Stimulated activated CD4-positive, alpha-beta T cell treated with anti-CD3 and anti-CD28 coated beads, TNF-alpha, amount 100 ng/mL, for 24 hours (primary cell): ENCODE measurements around the gene ORMDL3.
A peak's percentile ranks its signal among the peaks of the same experiment; 100 is the strongest.

Experiments used
- DNase-seq, 3 experiments: peaks; one replicate each; pipeline ENCODE4 v3.0.0-alpha.2; 2020; ENCODE audit warnings: low read depth in 3 of 3

ORMDL3 gene, protein sequence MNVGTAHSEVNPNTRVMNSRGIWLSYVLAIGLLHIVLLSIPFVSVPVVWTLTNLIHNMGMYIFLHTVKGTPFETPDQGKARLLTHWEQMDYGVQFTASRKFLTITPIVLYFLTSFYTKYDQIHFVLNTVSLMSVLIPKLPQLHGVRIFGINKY

GRCh38 chr17:39927101-39927928 is at the start of gene ORMDL3, which contains the start of gene LRRC3C:
TSS of gene ORMDL3 (minus strand) at chr17:39927601. CDS start at chr17:39924203, 3,398 bp downstream.
TSS of gene LRRC3C (plus strand) at chr17:39927732. CDS start at chr17:39941524, 13,792 bp downstream.
- DNase-seq, result peak; percentile 82 to 91 (median 89)

DNA sequence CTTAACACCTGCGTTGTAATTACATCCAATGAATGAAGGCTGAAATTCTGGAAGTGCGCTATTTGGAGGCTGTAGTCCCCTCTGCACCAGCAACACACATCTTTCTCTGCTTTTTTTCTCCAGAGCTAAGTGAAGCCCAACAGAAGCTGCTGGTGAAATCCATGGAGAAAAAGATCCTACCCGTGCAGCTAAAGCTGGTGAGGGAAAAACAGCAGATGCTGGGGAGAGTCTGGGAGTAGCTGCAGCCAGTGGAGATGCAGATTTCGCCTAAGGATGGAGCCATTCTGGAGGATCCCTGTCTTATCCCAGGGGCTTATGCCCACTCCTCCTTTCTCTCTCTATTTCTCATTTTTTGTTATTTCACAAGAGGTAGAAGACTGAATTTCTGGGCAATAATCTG is 48.4 kb upstream of the ORMDL3 start:
- DNase-seq, result no peak

- no peak for DNase-seq
Observed at GRCh38 chr17:39974433-39974832, 47.0 kb upstream of the ORMDL3 start.

DNA sequence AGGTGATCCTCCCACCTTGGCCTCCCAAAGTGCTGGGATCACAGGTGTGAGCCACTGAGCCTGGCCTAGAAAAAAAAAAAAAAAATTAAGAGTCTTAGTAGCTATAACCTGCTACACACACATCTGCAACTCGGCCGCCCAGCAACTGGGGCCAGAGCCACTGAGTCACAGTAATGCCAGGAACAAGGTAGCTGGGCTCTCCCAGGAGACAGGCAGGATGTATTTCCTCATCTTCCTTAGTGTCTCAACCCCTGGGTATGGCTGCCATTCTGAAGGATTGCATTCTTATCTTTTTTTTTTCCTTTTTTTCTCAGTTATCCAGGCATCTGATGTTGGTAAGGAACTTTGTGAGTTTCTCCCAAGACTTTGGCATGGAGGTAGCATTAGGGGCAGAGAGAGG is 46.1 kb upstream of the ORMDL3 start:
- DNase-seq, result no peak

DNA sequence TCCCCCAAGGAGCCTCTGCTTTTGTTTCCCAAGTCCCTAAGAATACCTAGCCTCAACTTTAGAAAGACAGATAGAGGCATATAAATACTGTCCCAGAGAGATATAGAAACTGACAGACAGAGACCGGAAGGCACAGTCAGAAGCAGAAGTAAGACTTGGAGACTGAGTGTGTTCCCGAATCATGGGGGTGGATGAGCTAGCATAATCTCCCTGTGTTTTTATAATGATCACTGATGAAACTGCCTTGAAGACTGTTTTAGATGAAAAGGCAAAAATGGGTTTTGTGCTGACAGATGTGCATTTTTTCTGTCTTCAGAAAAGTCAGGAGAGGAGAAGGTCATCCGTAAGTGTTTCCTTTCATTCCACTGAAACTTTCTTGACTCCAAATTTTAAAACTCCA is 44.9 kb upstream of the ORMDL3 start:
- DNase-seq, result no peak

DNA sequence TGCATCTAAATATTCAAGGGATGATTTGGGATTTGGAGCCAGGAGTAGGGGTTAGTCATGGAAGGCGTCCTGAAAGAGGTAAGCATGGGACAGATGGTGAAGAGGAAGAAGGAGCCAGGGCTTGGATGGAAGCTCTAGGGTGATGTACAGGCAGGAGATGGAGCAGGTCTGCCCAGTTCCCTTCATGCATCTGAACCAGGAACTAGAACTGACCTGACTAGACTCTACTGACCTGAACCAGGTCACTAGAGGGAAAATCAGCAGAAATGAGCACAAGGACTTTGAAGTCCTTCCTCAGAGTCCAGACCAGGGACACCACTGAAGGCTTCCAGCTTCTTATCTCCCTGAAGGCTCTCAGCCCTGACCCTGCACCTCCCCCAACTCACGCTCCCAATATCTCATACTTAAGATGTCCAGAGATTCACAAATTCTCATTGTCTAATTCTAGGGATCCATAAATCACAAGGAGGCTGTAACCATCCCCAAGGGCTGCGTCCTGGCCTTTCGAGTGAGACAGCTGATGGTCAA is 43.7 kb upstream of the ORMDL3 start:
- no peak for DNase-seq

DNA sequence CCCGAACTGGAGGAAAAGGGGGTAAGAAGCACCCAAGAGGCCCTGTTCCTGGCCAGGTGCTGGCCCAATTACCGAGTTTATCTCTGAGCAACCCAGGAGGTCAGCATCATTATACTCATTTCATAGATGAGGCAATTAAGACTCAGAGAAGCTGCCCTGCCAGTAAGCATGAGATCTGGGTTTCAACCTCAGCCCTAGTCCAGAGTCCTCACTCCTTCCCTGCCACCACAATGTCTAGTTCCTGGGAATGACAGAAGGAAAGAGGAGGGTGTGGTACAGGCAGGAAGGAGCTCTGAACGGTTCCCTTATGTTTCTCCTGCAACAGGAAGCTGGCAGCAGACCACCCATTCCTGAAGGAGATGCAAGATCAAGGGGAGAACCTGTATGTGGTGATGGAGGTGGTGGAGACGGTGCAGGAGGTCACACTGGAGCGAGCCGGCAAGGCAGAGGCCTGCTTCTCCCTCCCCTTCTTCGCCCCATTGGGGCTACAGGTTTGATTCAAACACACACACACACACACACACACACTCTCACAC is 42.8 kb upstream of the ORMDL3 start:
- no peak for DNase-seq

DNA sequence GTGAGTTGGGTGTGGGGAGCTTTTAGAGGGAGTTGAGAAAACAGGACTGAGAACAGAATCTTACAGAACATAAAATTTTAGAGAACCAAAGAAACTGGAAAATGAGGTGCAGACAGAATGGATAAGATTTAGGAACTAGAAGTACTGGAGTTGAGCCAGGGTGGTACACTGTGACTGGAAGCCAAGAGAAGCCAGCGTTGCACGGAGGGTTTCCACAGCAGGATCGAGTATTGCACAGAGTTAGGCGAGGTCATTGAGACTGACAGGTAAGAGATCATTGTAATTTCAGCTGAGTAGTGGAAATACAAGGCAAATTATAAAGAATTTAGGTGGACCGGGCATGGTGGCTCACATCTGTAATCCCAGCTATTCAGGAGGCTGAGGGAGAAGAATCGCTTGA is 42.0 kb upstream of the ORMDL3 start:
- no peak for DNase-seq

DNA sequence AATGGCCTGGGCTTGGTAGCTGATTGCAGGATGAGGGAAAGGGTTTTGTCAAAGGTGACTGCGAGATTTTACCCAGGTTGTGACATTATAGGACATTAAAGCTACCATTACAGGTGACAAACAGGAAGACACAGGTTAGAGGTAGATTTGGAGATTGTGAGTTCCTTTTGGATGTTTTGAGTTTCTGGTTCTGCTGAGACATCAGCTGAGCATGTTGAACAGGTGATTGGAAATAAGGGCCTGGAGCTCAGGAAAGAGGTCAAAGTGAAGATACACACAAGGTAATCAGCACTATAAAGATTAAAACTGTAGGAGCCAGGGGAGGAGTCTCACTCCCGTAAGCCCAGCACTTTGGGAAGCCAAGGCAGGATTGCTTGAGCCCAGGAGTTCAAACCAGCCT is 41.4 kb upstream of the ORMDL3 start:
- DNase-seq, result no peak

- DNase-seq, result no peak
Observed at GRCh38 chr17:39966771-39967170, 39.4 kb upstream of the ORMDL3 start.

- no peak for DNase-seq
Observed at GRCh38 chr17:39965017-39965699, 37.8 kb upstream of the ORMDL3 start.

GRCh38 chr17:39963829-39964228 is 36.4 kb upstream of the ORMDL3 start:
- no peak for DNase-seq

- peak in 1 of 3 experiments; percentile 2 for DNase-seq
Observed at GRCh38 chr17:39962642-39963220, 35.3 kb upstream of the ORMDL3 start, which contains the start of gene GSDMA. TSS of gene GSDMA (plus strand) at chr17:39963004. CDS start at chr17:39965688, 2,684 bp downstream.

DNA sequence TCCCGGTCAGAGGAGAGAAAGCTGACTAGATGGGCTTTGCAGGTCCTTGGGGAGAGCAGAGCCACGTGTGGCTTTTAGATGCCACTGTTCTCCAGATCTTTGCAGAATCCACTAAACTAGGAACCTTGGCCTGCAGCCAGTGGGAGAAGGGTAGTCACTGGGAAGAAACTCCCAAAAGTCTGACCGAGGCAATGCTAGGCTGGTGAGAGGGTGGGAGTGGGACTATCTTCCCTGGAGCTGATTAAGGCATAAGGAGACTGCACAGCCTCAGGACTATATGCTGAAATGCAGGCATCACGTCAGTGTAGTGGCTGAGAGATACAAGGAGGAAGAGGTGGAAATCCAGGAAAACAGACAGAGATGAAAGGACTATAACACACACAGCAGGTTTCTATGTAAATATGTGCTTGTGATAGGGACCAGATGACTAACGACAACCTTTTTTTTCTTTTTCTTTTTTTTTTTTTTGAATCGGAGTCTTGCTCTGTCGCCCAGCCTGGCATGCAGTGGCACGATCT is 33.2 kb upstream of the ORMDL3 start:
- no peak for DNase-seq

- no peak for DNase-seq
Observed at GRCh38 chr17:39955726-39956225, 28.4 kb upstream of the ORMDL3 start.

- DNase-seq, result no peak
Observed at GRCh38 chr17:39954876-39955275, 27.5 kb upstream of the ORMDL3 start.

DNA sequence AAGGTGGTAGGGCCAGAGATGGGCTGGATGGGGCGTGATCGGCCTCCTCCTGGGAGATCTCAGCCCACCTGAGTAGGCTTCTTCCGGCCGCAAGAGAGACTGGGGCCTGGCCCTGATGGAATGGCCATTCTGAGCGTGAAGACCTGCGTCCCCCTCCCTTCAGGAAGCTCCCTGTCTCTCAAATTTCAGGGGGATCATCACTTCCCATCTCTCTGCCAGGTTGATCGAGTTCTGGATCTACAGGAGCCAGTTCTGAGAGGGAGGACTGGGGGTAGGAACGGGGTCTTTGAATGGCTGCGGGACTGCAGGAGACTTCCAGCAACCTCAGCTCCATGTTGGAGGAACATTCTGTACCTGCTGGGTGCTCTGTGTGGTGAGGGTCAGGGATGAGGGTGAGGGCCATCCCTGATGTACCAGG is 26.1 kb upstream of the ORMDL3 start:
- no peak for DNase-seq

DNA sequence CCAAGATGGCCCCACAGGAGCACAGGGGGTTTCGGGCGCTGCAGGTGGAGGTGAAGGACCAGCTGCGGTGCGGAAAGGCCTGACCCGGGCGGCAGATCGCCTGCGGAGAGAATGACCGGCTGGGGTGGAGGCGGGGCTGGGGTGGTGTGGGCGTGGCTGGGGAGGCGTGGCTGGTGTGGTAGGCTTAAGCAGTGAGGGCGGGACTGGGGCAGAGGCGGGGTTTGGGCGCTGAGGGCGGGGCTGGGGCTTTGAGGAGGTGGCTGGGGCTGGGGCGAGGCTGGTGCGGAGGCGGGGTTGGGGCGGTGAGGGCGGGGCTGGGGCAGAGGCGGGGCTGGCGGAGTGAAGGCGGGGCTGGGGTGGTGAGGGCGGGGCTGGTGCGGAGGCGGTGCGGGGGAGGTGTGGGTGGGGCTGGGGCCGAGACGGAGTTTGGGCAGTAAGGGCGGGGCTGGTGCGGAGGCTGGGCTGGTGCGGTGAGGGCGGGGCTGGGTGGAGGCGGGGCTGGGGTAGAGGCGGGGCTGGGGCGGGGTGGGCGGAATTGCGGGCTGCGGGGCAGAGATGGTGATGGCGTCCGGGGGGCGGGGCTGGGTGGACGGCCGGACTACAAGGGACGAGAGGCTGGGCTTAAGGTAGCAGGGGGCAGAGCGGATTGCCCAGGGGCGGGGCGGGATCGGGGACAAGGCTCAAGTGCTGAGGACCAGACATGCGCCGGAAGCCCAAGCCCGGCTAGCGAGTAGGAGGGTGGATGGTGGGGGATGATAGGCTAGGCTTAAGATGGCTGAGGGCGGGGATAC is 25.5 kb upstream of the ORMDL3 start:
- DNase-seq, result peak; percentile 66 to 94 (median 79)

- no peak for DNase-seq
Observed at GRCh38 chr17:39951924-39952679, 24.7 kb upstream of the ORMDL3 start.
